Measurements from ENCODE around the gene TBC1D9.

DNA sequence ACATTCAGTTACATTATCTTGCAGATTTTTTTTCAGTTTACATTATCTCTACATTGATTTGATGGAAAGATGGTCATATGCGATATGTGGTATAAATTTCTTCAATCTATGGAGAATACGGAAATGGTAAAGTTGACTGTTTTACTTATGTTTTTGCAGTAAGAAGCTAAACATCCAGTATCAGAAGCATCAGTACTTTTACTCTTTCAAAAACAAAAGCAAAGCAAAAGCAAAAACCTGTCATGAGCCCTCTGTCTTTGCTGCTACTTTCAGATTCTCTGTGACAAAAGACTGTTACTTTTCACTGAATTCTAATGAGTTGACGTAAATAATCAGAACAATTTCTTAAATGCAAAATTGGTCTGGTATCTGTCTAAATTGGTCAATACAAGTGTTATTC is 135.0 kb downstream of the TBC1D9 start:
- TF ChIP-seq POLR2AphosphoS5 (IDR thresholded peaks at IDR 0.05; ENCODE audit: low read depth, low read length) (no peak), POLR2A (IDR thresholded peaks at IDR 0.05; ENCODE audit: low read depth, low read length) (no peak)
